OCI-LY3 (cell line): Measurements from ENCODE around the gene SLC34A1.
A peak's percentile ranks its signal among the peaks of the same experiment; 100 is the strongest.

ENCODE experiments used
- H2AFZ ChIP-seq: fragments of 200-600, 300-600 bp; shearing (Covaris generic); 2 replicates; pipeline ENCODE4 v1.6.0; 2014; ENCODE audit warnings: antibody characterized with exemption, low read depth, low read length
- H3K27ac ChIP-seq: fragments of 200-600, 300-600 bp; sonication (generic); 2 replicates; pipeline ENCODE4 v1.5.1; 2014; ENCODE audit warnings: mild to moderate bottlenecking, low read length, moderate library complexity, mixed read lengths
- H3K27me3 ChIP-seq: fragments of 200-600, 300-600 bp; sonication (generic); 2 replicates; pipeline ENCODE4 v1.6.1; 2014; ENCODE audit warnings: low read depth, low read length, mixed read lengths
- H3K36me3 ChIP-seq: fragments of 200-600, 300-600 bp; sonication (generic); replicated peaks from 2 replicates; pipeline ENCODE3; 2014; ENCODE audit warnings: low read depth, low read length, mixed read lengths
- H3K4me1 ChIP-seq: fragments of 300-600, 200-600 bp; sonication (generic); 2 replicates; pipeline ENCODE4 v1.6.1; 2014; ENCODE audit warnings: low read length, mixed read lengths
- H3K4me2 ChIP-seq: fragments of 200-600, 300-600 bp; sonication (generic); 2 replicates; pipeline ENCODE4 v1.6.1; 2014; ENCODE audit warnings: low read length, mixed read lengths
- H3K4me3 ChIP-seq: fragments of 300-600, 200-600 bp; sonication (generic); 2 replicates; pipeline ENCODE4 v1.5.1; 2014; ENCODE audit warnings: antibody characterized with exemption, mild to moderate bottlenecking, low read length, moderate library complexity
- H3K79me2 ChIP-seq: fragments of 300-600, 200-600 bp; shearing (Covaris generic); 2 replicates; pipeline ENCODE4 v1.6.1; 2014; ENCODE audit warnings: mild to moderate bottlenecking, low read length, mixed read lengths
- H3K9ac ChIP-seq: fragments of 300-600, 200-600 bp; shearing (Covaris generic); 2 replicates; pipeline ENCODE4 v1.6.0; 2014; ENCODE audit warnings: mild to moderate bottlenecking, low read length, moderate library complexity
- H3K9me3 ChIP-seq: fragments of 200-600, 300-600 bp; shearing (Covaris generic); 2 replicates; pipeline ENCODE4 v1.6.1; 2014; ENCODE audit warnings: low read length, mixed read lengths; ENCODE audit not compliant: insufficient read depth
- H4K20me1 ChIP-seq: fragments of 200-600, 300-600 bp; sonication (generic); 2 replicates; pipeline ENCODE4 v1.6.1; 2016; ENCODE audit warnings: low read length, mixed read lengths; ENCODE audit not compliant: insufficient read depth
- CTCF ChIP-seq: fragments of 200-600, 300-600 bp; sonication (generic); IDR thresholded peaks from 2 replicates; pipeline ENCODE4 v1.5.1; 2014; ENCODE audit warnings: antibody characterized with exemption, low read length, low read depth
- EZH2phosphoT487 ChIP-seq: fragments of 200-600 bp; shearing (Covaris generic); IDR thresholded peaks from 2 replicates; pipeline ENCODE4 v1.6.1; 2018; ENCODE audit warnings: antibody characterized with exemption, mixed run types, low read depth

Gene SLC34A1

DNA sequence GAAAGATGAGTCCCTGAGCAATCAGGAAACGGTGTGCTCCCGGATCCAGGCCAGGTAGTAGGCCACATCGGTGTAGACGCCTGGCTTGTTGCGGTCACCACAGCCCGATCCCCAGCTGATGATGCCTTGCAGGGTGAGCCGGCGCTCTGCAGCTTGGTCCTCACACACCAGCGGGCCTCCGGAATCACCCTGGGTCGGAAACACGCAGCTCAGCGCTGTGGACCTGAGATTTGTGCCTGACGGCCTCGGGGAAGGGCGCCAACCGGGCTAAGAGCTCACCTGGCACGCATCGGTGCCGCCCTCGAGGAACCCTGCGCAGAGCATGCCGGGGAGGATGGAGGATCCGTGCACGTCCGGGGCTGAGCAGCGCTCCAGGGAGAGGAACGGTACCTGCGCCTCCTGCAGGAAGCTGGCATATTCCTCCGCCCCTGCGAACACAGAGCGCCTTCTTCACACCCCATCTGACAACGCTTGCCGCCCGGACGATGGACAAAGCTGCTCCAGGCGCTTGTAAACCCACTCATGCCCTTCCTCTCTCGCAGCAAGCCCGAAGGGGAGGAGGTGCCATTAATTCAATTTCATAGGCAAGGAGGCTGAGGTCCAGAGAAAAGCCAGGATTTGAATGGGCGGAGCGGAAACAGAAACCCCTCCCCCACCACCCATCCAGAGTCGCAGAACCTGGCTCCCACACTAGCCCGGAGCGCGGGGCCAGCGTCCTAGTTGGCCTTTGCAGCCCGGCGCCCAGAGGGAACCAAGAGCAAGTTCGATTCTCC lies 18.2 kb downstream of the SLC34A1 start:
- Histone ChIP-seq H3K36me3 (no peaks in the 10 kb centered on the region), H3K4me2 (peak overlapping the region; percentile 94), H3K27me3 (peaks cover 17% of the 10 kb centered on the region), H3K4me1 (peaks cover 19% of the 10 kb centered on the region), H3K79me2 (no peaks in the 10 kb centered on the region), H4K20me1 (no peaks in the 10 kb centered on the region), H3K27ac (no peak overlapping the region), H3K9ac (no peak overlapping the region), H3K4me3 (peak overlapping the region; percentile 82), H3K9me3 (no peaks in the 10 kb centered on the region), H2AFZ (no peak overlapping the region)
- TF ChIP-seq EZH2phosphoT487, result no peak
- no peak for TF ChIP-seq CTCF

GRCh38 chr5:177403102-177403791 lies 19.0 kb downstream of the SLC34A1 start:
- H3K9me3 ChIP-seq, result no peaks in the 10 kb centered on the region
- H3K36me3 ChIP-seq, result no peaks in the 10 kb centered on the region
- no peak for TF ChIP-seq CTCF
- TF ChIP-seq EZH2phosphoT487, result no peak
- H3K27ac ChIP-seq, result no peak overlapping the region
- H3K79me2 ChIP-seq, result no peaks in the 10 kb centered on the region
- peak overlapping the region; percentile 94 for H3K4me2 ChIP-seq
- peak overlapping the region; percentile 65; the same call in 1 of the 2 replicates for H2AFZ ChIP-seq
- no peaks in the 10 kb centered on the region for H4K20me1 ChIP-seq
- peaks cover 19% of the 10 kb centered on the region for H3K4me1 ChIP-seq
- H3K9ac ChIP-seq, result peak overlapping the region; percentile 61
- H3K4me3 ChIP-seq, result peak overlapping the region; percentile 82
- peaks cover 17% of the 10 kb centered on the region for H3K27me3 ChIP-seq

DNA sequence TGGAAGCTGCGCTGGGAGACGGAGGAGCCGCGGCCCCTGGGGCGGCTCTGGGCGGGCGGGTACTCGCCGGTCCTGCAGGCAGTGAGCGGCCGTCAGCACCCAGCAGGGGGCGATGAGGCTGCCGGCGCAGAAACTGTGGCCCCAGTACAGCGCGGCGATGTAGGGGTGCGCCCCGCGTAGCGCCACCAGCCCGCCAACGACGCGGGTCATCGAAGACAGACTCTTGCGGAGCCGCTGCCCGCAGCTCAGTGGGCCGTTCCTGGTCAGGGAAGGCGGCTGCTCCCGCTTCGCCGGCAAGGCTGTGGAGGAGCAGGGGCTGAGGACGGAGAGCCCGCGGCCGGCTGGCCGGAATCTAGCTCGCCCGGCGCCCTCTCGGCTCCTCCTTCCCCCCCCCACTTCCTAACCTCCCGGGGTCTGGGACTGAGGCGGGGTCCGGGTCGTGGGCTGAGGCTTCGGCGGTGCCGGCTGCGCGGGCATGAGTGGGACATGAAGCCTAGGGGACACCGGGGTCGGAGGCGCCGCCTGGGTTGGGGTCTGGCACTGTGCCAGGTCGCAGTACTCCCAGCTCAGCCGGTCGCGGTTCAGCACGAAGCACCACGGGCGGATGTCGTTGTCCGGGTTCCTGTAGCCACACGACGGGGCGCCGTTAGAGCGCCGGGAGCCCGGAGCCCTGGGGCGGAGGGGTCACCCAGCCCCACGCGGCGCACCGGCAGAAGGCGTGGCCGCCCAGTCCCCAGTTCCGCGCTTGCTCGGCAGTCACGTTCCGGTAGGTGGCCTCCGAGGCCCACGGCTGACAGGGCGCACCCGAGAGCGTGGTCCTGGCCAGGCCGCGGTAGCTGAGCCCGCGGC lies 19.8 kb downstream of the SLC34A1 start:
- H4K20me1 ChIP-seq, result no peaks in the 10 kb centered on the region
- no peaks in the 10 kb centered on the region for H3K9me3 ChIP-seq
- H3K4me2 ChIP-seq, result peak overlapping the region; percentile 94
- H3K36me3 ChIP-seq, result no peaks in the 10 kb centered on the region
- peak overlapping the region; percentile 65; the same call in 1 of the 2 replicates for H2AFZ ChIP-seq
- peak overlapping the region; percentile 82 for H3K4me3 ChIP-seq
- peak; percentile 69 for TF ChIP-seq CTCF
- no peak for TF ChIP-seq EZH2phosphoT487
- peak overlapping the region; percentile 61 for H3K9ac ChIP-seq
- no peaks in the 10 kb centered on the region for H3K79me2 ChIP-seq
- peaks cover 17% of the 10 kb centered on the region for H3K27me3 ChIP-seq
- peaks cover 19% of the 10 kb centered on the region for H3K4me1 ChIP-seq
- H3K27ac ChIP-seq, result no peak overlapping the region
